ENCODE data around the gene GAL3ST2.

Gene GAL3ST2

GRCh38 chr2:241760301-241760771, 16.3 kb upstream of the GAL3ST2 start:
- no peak overlapping the region for H3K4me3 ChIP-seq (ENCODE audit: low read depth, low read length)
- TF ChIP-seq CTCF (IDR thresholded peaks at IDR 0.05; ENCODE audit: control insufficient read depth, extremely low read depth, insufficient read depth), result no peak
- no peak for DNase-seq (ENCODE audit: low read depth)

GRCh38 chr2:241762321-241762932, 14.2 kb upstream of the GAL3ST2 start:
- no peak overlapping the region for H3K4me3 ChIP-seq (ENCODE audit: low read depth, low read length)
- no peak for DNase-seq (ENCODE audit: low read depth)
- TF ChIP-seq CTCF (IDR thresholded peaks at IDR 0.05; ENCODE audit: control insufficient read depth, extremely low read depth, insufficient read depth), result no peak

- no peak overlapping the region for H3K4me3 ChIP-seq (ENCODE audit: low read depth, low read length)
- no peak for TF ChIP-seq CTCF (IDR thresholded peaks at IDR 0.05; ENCODE audit: control insufficient read depth, extremely low read depth, insufficient read depth)
- DNase-seq (ENCODE audit: low read depth), result no peak
These were observed 13.7 kb upstream of the GAL3ST2 start for GRCh38 chr2:241762933-241763369.

GRCh38 chr2:241763551-241764274, 12.9 kb upstream of the GAL3ST2 start:
- no peak for DNase-seq (ENCODE audit: low read depth)
- no peak for TF ChIP-seq CTCF (IDR thresholded peaks at IDR 0.05; ENCODE audit: control insufficient read depth, extremely low read depth, insufficient read depth)
- no peak overlapping the region for H3K4me3 ChIP-seq (ENCODE audit: low read depth, low read length)

GRCh38 chr2:241764275-241765241, 12.1 kb upstream of the GAL3ST2 start:
- no peak overlapping the region for H3K4me3 ChIP-seq (ENCODE audit: low read depth, low read length)
- DNase-seq (ENCODE audit: low read depth), result no peak
- no peak for TF ChIP-seq CTCF (IDR thresholded peaks at IDR 0.05; ENCODE audit: control insufficient read depth, extremely low read depth, insufficient read depth)

- no peak overlapping the region for H3K4me3 ChIP-seq (ENCODE audit: low read depth, low read length)
- DNase-seq (ENCODE audit: low read depth), result no peak
- no peak for TF ChIP-seq CTCF (IDR thresholded peaks at IDR 0.05; ENCODE audit: control insufficient read depth, extremely low read depth, insufficient read depth)
These were observed 9.0 kb upstream of the GAL3ST2 start for GRCh38 chr2:241767464-241768250.
